CD4-positive, alpha-beta T cell treated with Interleukin-15 for 1 hour (primary cell): Measurements from ENCODE around the gene TNPO2.
A peak's percentile ranks its signal among the peaks of the same experiment; 100 is the strongest.

Experiments
- DNase-seq: peaks from one replicate; pipeline ENCODE4 v3.0.0-alpha.2; 2020

The TNPO2 gene

DNA sequence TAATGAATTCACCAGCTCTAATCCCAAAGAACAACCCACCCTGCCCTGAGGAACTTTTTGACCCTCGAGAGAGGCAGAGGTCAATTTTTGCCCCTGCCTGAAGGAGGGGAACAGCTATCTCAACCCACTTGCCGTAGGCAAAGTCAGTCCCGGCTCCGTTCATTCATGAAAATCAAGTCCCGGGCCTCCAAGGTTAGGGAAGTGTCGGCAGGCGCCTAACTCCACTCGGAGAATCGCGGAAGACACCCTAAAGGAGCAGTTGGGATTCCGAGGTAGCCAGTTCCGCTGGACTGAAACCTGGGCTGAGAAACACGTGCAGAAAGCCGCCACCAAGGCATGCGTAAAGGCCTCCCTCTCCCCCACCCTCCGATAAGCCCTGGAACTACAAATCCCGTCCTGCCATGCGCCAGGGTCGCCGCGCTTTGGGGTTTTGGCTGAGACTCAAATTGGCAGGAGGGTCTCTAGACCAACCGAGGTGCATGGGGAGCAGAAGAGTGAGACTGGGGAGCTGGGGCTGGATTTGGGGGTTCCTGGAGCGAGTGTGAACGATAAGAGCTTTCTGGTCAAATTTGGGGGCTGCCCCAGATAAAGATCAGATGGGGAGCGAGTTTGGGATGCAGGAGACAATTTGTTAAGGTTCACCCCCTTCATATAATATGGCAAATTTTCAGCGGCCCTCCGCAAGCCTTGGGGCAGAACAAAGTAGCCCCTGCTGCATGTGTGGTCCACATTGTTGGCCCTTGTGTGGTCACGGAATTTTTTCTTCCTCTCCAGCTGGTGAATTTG lies at the start of gene TNPO2:
Gene TNPO2, minus strand, starts transcription at position 292 of the 786 bp plus-strand sequence. CDS start 2,955 bp downstream, outside the sequence.
- peak; percentile 55 for DNase-seq

GRCh38 chr19:12772323-12772722 lies 48.6 kb upstream of the TNPO2 start:
- DNase-seq, result no peak

- no peak for DNase-seq
Observed at GRCh38 chr19:12770922-12771321, 47.2 kb upstream of the TNPO2 start.

DNA sequence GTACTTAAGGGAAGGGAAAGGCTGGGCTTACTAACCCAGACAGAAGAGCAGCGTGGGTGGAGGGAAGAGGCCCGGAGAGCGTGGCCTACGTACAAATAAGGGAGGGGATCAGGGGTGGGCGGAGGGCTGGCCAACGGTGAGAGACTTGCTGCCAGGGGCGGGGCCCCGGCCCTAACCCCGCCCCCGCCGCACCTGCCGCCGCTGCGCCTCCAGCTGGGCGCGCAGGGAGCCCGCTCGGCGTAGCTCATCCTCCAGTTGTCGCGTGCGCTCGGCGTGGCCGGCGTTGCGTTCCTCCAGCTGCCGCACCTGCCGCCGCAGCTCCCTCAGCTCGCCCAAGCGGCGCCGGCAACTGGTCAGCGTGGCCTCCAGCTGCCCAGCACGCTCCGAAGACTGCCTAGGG lies 46.0 kb upstream of the TNPO2 start:
- peak; percentile 78 for DNase-seq

GRCh38 chr19:12767666-12768065 lies 43.9 kb upstream of the TNPO2 start:
- no peak for DNase-seq

DNA sequence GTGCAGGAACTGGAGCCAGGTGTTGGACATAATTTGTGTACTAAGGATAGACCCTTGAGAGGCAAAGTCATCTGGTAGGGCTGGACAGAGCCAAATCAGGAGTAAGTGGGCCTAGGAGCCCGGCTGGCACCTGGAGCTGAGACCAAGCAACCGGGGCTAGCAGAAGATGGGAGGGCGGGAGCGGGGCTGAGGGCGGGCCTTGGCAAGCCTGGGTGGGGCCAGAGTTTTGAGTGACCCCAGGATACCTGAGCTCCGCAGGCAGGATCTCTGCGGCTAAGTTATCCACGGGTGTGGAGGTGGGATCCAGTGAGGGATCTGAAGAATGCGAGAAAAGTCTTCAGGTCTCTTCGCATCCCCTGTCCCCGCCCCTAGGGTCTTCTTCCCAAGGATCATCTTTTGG lies 43.4 kb upstream of the TNPO2 start:
- no peak for DNase-seq

GRCh38 chr19:12766051-12766521 lies 42.4 kb upstream of the TNPO2 start:
- peak; percentile 81 for DNase-seq

- no peak for DNase-seq
Observed at GRCh38 chr19:12764698-12765097, 41.0 kb upstream of the TNPO2 start.

GRCh38 chr19:12763100-12763499 lies 39.4 kb upstream of the TNPO2 start:
- DNase-seq, result no peak

DNA sequence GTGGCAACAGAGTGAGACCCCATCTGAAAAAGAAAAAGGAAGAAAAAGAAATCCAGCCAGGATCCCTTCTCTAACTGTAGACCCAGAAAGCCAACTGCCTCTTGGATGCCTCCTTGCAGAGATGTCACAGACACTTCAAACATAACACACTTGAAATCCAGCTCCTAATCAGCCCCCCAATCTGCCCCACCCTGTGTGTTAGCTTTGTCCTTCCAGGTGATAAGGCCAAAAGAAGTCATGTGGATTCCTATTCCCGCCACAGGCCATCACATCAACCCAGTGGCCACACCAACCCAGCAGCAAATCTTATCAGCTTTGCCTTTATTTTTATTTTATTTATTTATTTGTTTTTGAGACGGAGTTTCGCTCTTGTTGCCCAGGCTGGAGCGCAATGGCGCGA lies 36.0 kb upstream of the TNPO2 start:
- no peak for DNase-seq

DNA sequence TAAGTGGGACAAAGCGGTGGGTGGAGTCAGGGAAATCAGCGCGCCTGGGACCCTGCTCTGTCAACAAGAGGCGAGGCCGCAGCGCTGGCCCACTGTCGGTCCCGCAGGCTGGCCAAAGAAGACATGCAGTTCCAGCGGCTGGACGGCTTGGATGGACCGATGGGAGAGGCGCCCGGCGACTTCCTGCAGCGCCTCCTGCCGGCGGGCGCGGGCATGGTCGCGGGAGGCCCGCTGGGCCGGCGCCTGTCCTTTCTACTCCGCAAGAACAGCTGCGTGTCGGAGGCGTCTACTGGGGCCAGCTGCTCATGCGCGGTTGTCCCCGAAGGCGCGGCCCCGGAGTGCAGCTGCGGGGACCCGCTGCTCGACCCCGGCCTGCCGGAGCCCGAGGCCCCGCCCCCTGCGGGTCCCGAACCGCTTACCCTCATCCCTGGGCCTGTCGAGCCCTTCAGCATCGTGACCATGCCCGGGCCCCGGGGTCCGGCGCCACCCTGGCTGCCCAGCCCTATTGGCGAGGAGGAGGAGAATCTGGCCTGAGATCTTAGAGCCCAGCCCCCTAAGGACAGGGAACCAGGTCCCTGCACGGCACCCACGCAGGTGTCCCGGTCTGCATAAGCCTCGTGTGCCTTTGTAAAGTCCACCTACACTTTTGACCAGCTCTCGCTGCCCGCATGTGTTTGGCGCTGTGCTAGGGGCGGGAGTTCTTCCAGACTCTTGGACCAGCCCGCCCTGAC lies 34.0 kb upstream of the TNPO2 start:
- DNase-seq, result peak; percentile 67

- DNase-seq, result no peak
Observed at GRCh38 chr19:12756150-12756883, 32.6 kb upstream of the TNPO2 start.

GRCh38 chr19:12754465-12755196 lies 30.9 kb upstream of the TNPO2 start:
- no peak for DNase-seq

GRCh38 chr19:12752056-12752781 lies 28.5 kb upstream of the TNPO2 start:
- no peak for DNase-seq

DNA sequence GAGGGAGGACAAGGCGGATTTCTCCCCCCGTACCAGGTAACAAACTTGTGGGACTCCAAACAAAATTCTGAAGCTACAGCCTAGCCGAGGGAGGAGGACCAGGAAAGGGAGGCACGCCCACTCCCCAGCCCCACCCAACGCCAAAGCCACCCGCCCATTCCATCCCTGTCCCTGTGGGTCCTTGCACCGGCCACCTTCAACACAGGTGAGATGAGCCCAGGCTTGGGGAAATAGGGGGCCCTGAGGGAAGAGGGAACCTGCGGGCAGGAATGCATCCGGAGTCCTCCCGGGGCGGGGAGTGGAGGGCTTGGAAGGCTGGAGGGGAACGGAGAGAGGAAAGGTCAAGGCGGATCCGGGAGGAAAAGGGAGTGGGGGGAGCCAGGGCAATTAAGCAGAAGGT lies 27.9 kb upstream of the TNPO2 start, which contains the start of gene BEST2:
Gene BEST2, plus strand, starts transcription at position 157 of the 400 bp plus-strand sequence. CDS start 802 bp downstream, outside the sequence.
- DNase-seq, result no peak

- DNase-seq, result no peak
Observed at GRCh38 chr19:12750851-12751250, 27.1 kb upstream of the TNPO2 start.

DNA sequence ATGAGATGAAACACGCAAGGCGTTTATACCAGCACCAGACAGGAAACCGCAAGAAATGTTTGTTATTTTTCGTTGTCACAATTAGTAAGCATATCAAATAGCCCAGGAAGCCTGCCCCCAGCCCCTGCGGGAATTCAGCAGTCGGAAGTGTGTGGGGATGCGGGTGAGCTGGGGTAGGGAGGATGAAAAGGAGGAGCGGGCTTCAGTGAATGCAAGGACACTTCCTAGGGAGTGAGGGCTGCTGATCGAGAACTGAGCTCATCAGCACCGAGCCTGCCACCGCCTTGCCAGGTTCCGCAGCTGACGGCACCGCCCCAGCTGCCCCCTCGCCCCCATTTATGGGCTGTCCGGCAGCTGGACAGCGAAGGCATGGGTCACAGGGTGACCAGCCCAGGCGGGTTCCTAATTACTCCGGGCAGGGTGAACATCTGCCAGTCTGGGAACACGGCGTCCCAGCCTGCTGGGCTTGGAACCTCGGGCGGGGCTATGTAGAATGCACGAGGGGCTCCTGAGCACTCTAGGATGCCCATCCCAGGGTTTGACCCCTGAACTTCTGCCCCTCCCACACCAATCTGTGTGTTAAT lies 26.3 kb upstream of the TNPO2 start:
- DNase-seq, result no peak

- DNase-seq, result no peak
Observed at GRCh38 chr19:12748489-12748888, 24.8 kb upstream of the TNPO2 start.

GRCh38 chr19:12745166-12745897 lies 21.6 kb upstream of the TNPO2 start:
- no peak for DNase-seq

DNA sequence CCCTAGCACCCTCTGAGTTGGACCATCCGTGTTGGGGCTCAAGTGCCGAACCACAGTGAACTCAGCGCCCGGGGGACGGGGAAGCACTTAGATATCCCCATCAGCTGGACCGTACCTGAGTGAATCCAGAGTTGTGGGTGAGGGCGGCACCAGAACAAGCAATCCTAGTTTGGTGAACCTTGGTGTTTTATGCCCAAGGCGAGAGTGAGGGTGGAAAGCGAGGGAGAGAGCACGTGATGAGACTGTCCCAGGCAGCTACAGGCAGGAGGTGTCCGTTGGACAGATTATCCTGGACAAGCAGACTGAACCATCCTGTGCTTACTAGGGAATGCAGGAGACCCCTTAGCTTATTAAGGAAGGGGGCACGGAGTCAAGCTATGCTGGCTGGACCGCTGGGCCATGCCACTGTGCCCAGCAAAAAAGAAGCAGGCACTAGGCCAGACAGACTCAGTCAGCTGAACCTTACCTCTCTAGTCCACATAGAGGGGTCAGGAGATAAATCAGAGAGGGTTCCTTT lies 14.2 kb upstream of the TNPO2 start:
- DNase-seq, result no peak
